Measurements from ENCODE around the gene CABLES1.
"Not testable (repeated sequence)": the region's sequence is repeated elsewhere in the genome, so short reads cannot be mapped to it uniquely, and the experiment has no call there.

The CABLES1 gene

DNA sequence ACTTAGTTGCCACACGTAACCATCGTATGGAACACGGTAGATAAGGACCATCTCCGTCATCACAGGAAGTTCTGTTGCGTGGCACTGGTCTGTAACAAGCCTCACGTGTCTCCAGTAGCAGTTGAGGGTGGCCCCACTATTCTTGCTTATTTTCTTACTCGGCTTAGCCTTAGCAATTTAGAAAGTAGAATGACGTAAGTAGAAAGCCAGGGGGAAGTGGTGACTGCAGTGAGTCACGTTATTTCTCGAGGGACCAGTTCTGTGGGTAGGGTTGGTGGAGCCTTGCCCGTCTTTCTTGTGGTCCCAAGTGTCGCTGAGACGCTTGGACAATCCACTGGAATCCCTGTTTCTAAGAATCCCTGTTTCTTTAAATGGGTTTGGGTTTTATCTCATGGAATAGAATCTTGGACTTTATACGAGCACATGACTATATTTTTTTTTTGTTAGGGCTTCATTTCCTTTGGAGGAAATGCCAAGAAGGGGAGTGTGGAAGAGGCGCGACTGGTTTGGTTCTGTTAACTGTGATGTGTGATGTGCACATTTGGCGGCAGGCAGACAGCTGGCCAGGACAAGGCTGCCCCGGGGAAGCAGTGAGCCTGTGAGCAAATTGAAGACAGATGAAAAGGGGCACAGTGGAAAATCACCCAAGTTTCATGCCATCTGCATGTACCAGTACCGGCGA lies 96.2 kb downstream of the CABLES1 start:
- peak overlapping the region in 19 of 21 experiments; percentile 33 to 85 (median 66) for H3K27ac ChIP-seq
- H3K4me3 ChIP-seq: no peak overlapping the region

DNA sequence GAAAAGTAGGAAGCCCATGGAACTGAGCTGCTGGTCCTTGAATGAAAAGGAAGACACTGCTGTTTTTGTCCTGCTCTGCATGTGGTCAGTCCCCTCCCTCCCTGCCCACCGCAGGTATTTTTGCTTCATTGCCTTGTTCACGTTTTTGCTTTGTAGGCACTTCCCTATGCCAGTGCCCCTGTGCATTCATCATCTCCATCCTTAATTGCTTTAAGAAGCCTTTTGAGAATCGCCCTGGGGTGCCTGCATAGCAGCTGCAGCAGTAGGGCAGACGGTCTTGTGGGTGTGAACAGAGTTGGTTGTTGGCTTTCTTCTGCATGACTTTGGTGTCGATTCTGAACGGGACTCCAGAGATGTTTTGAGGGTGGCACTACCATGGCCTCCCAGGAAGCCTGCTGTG lies 97.0 kb downstream of the CABLES1 start:
- peak overlapping the region in 18 of 21 experiments; percentile 31 to 85 (median 66) for H3K27ac ChIP-seq
- no peak overlapping the region for H3K4me3 ChIP-seq

DNA sequence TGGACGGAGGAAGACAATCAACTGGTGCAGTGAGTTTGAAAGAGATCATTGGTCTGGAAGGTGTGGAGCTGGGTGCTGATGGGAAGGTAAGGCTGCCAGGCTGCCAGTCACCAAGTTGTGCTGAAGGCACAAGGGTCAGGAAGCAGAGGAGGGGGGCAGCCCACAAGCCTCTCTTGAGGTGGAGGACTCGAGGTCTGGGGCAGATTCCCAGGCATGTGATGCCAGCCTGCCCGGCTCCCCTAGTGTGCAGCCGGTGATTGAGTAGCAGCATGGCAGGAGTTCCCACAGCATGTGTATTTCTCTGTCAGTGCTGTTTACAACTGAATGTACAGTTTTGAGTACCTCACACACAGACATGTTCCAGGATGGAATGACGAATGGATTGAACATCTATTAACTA lies 99.3 kb downstream of the CABLES1 start:
- no peak overlapping the region for H3K4me3 ChIP-seq
- no peak overlapping the region for H3K27ac ChIP-seq

DNA sequence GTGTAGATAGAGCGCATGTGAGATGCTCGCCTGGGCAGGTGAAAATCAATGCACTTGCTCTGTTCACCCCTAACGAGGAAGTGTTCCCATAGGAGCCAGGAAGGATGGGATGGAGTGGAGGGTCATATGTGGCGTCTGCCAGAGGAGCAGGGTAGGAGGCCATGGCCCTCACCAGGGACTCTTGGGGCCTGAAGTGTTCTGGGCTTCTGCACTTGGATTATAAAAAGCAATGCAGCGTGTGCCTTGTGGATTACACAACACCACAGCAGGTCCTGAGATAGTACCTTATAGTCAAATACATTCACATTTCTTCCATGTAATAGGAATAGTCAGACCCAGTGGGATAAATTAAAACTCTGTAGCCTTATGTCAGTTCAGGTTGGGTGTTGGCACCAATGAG lies 100.1 kb downstream of the CABLES1 start:
- no peak overlapping the region for H3K27ac ChIP-seq
- no peak overlapping the region for H3K4me3 ChIP-seq

DNA sequence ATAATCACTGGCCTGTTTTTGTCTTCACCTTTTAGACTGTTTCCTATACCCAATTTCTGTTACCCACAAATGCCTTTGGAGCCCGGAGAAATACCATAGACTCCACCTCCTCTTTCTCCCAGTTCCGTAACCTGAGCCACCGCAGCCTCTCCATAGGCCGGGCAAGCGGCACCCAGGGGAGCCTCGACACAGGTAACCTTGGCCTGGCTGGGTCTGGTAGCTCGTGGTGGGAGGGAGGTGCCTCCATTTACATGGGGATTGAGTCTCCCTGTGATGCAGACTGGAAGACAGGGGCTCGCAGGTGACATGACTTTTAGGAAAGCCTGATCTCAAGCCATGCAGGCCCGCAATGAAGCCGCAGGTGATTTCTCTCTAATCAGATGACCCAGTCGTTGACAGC lies 100.6 kb downstream of the CABLES1 start:
- no peak overlapping the region for H3K27ac ChIP-seq
- no peak overlapping the region for H3K4me3 ChIP-seq

DNA sequence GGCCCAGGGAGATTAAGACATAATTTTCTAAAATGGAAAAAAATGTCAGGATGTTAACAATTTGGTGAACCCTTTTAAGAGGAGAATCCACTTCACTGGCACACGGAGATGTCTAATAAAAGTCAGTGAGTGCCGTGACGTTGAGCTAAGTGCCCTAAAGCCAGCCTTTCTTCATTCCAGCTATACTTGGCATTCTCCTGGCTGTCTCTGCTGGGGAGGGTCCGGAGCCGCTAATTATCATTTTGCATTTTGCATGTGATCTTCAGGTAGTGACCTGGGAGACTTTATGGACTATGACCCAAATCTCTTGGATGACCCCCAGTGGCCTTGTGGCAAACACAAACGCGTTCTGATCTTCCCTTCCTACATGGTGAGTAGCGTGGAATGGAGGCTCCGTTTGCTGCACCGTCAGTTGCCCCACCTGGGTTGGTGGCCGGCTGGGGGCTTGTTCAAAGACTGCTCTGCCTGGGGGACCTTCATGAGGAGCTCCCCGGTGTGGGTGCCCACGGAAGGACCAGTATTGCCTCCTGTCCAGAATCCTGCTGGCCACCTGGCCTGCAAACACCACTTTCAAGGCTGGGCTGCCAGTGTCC lies 101.7 kb downstream of the CABLES1 start:
- Histone ChIP-seq H3K27ac (peak overlapping the region in 13 of 21 experiments; percentile 20 to 84 (median 73)), H3K4me3 (peak overlapping the region in 1 of 7 experiments; percentile 19)

DNA sequence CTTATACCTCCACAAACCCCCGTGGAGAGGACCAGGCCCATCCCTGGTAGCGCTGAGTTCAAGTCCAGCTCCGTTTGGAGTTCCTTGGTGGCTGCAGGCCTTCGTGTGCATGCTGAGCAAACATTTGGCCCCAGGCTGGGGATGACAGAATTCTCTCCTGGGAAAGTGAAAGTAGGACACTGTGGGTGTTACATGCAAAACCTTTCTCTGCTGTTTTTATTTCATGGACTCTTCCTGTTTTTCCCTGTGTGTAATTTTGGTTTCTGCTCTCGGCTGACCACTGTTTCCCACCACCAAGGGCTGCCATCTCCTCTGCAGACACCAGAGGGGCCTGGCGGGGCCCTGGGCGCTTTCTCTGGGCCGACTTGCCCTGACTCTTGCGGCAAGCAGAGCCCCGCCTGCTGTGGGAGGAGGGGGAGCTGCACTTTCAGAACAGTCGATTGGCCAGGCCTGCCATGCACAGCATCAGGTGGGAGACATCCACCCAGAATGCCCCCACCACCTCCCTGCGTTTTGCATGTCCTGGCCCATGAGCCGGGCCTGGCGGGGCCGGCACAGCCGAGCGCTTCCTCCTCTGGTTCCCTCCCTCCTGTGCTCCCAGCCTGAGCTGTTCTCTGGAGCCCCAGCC lies 102.4 kb downstream of the CABLES1 start:
- peak overlapping the region in 20 of 21 experiments; percentile 20 to 84 (median 66) for H3K27ac ChIP-seq

DNA sequence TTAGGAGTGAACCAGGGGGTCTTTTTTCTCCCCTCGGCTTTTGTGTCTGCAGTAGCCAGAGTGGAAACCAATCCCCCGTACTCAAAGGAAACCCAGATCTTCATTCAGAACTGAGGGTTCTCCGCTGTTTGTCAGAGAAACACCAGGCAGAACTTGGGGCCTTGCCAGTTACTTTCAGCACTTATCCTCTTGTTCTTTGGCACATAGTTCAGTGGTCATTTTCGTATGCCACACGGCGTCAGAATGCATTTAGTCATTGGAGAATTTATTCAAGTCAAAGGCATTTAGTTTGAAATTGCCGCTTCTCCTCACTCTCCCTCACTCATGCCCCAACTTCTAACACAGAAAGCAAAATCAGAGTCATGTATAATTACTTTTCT lies 102.9 kb downstream of the CABLES1 start:
- Histone ChIP-seq H3K27ac (peak overlapping the region in 18 of 21 experiments; percentile 20 to 84 (median 70)), H3K4me3 (peak overlapping the region in 2 of 7 experiments; percentile 15 to 27)

More for the DNA sequence above, 102.4 kb downstream of the CABLES1 start:
- H3K4me3 ChIP-seq: peak overlapping the region in 3 of 7 experiments; percentile 15 to 27 (median 19)

DNA sequence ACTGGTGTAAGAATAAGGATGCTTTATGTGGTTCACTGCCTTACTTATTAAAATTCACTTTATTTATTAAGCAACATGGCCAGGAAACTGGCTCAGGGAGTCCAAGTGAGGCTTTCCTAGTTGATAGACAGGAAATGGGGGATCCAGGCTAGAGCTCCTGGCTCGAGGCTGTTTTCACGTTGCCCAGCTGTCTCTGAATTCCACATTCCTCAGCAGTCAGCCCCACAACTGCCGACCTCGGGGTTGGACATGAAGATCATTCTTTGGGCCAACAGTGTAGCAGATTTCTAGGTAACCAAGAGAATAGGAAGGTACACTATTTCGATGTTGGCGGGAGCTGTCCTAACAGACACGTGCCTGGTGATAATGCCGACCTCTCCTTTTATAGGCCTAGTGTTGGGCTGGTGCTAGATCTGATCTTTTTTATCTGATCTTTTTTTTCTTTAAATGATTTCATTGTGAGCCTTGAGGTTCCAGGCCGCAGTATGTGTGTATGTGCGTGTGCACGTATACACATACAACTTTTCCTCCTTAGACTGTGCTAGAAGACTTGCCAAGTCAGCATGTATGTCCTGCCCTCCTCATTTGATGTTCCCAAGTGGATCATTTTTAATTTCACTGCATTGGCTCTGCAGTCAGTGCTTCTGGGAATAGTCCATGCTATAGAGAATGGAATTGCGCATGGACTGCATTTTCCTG lies 103.5 kb downstream of the CABLES1 start:
- H3K4me3 ChIP-seq: no peak overlapping the region
- peak overlapping the region in 13 of 21 experiments; percentile 20 to 84 (median 72) for H3K27ac ChIP-seq

DNA sequence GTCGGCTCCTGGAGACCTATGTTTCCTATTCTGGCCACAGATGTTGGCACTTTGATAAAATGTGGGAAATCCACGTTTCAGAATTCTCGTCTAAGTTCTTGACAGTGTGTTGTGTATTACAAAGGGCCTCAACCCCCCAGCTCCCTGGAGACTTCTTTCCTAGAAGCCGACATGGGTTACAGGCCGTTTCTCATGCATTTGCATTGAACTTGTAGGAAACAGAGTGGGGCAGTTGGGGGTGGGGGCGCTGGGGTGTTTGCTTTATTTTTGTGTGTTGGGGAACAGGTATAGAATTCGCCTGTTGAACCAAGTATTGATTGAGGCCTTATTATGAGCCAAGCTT lies 104.0 kb downstream of the CABLES1 start:
- H3K4me3 ChIP-seq: no peak overlapping the region

DNA sequence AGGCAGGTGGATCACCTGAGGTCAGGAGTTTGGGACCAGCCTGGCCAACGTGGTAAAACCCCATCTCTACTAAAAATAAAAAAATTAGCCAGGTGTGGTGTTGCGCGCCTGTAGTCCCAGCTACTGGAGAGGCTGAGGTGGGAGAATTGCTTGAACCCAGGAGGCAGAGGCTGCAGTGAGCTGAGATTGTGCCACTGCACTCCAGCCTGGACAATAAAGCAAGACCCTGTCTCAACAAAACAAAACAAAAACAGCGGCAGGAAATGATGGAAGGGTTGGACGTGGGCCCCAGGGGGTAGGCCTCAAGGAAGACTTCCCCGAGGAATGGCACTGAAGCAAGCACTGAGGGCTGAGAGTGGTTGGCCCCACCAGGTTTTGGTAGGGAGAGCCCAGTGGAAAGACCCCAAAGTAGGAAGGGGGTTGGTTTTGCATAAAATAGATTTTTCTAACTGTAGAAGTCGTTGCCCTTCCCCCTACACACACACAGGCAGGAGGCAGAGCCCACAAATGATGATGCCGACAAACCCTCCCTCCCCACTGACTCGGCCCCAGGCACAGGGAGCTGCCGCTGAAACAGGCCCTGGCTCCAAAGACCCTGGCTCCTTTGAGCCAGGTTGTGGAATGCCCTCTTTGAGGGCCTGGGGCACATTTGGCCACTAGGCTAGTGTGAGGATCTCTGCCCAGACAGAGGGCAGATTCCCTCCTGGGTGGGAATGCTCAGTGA lies 104.8 kb downstream of the CABLES1 start:
- no peak overlapping the region for H3K27ac ChIP-seq
- H3K4me3 ChIP-seq: no peak overlapping the region

More for the DNA sequence above, 104.0 kb downstream of the CABLES1 start:
- no peak overlapping the region for H3K27ac ChIP-seq

DNA sequence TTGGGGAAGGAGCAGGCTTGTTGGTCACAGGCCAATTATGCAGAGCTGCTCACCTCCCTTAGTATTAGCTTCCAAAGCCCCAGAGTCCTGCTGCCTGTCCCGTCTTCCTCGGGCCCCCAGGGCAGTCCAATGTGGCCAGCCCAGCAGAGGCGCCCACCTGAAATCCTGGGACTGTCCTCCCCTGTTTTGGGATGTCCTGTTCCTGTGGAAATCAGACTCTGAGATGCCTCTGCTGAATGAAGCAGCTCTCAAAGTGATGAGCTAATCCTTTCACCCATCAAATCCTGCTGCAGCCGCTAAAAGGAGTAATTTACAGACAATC lies 105.3 kb downstream of the CABLES1 start:
- Histone ChIP-seq H3K27ac (no peak overlapping the region), H3K4me3 (no peak overlapping the region)

DNA sequence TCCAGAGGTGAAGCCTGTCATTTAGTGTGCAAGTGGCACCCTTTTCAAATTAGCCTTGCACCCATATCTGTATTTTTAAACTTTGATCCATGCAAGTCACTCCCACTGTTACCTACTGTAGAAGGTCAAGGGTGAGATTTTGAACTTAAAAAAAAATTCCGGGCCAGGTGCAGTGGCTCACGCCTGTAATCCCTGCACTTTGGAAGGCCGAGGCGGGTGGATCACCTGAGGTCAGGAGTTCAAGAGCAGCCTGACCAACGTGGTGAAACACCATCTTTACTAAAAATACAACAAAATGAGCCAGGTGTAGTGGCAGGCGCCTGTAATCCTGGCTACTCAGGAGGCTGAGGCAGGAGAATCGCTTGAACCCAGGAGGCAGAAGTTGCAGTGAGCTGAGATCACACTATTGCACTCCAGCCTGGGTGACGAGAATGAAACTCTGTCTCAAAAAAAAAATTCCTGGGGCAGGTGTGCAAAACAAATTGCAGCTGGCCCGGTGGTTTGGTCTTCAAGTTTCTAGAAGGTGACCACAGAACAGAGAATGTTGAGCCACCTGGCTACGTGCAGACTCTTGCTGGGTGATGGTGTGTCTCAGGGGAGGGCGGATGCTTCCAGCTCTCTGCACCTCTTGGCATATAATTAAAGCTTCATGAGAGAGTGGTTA lies 106.7 kb downstream of the CABLES1 start:
- H3K4me3 ChIP-seq, H3K27ac ChIP-seq: not testable (repeated sequence)

DNA sequence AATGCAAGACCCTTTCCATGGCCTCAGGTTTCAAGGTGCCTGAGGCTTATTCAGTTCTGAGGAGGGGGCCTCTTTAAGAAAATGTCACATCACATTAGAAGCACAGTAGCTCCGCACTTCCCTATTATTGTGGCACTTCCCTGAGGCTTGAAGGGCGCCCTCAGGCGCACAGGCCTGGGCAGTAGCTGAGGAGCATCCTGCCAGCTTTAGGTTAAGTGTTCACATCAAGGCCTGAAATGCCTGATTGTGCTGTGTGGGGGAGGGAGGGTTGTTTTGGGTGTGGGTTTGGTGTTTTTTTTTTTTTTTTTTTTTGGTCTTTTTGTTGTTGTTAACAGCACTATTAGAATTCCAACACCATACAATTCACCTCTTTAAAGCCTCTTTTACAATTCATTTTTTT lies 107.9 kb downstream of the CABLES1 start:
- H3K27ac ChIP-seq: no peak overlapping the region
- no peak overlapping the region for H3K4me3 ChIP-seq

DNA sequence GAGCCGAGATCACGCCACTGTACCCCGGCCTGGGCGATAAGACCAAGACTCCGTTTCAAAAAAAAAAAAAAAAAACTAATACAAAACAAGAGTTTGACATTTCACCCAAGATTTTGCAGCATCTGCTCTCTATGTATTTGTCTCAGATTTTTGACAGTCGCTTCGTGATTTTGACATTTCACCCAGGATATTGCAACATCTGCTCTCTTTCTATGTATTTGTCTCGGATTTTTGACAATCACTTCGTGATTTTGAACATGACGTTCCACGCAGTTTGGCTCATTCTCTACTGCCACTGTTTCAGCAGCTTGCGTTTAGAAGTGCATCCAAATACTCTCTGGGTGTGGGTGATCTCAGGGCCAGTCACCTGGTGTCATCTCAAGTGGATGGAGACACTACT lies 108.5 kb downstream of the CABLES1 start:
- H3K4me3 ChIP-seq: no peak overlapping the region
- H3K27ac ChIP-seq: no peak overlapping the region

DNA sequence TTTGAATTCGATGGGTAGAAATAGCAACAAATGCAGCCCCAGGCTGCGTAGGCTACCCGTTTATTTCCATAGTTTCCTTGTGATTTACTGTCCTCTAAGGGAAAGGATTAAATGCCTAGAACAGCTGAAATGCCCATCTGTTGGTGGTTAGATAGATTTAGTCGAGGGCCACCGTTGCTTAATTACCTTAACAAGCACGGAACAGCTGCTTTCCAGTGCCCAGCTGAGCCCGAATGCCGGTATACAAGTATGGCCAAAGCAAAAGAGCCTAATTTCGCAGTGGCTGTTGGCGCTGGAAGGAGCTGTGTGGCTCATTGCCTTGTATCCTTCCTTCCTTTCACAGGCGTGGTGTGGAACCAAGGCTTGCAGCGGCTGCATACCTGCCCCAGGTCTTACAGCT lies 109.1 kb downstream of the CABLES1 start:
- H3K27ac ChIP-seq: no peak overlapping the region
- no peak overlapping the region for H3K4me3 ChIP-seq

DNA sequence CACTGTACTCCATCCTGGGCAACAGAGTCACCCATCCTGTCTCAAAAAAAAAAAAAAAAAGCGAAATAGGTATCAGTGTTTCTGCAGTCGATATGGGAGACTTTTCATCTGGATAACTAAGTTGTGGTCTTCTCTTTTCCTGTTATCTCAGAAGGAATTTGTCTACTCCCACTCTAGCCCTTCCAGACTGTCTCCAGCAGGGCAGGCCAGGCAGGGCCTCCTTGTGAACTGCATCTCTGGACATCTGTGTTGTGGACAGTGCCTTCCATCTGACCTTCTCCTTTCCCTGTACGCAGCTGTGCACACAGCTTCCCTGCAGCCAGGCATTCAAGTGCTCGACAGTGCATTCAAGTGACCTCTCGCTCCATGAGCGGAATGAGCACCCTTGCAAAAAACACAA lies 110.2 kb downstream of the CABLES1 start:
- no peak overlapping the region for H3K4me3 ChIP-seq
- H3K27ac ChIP-seq: no peak overlapping the region

DNA sequence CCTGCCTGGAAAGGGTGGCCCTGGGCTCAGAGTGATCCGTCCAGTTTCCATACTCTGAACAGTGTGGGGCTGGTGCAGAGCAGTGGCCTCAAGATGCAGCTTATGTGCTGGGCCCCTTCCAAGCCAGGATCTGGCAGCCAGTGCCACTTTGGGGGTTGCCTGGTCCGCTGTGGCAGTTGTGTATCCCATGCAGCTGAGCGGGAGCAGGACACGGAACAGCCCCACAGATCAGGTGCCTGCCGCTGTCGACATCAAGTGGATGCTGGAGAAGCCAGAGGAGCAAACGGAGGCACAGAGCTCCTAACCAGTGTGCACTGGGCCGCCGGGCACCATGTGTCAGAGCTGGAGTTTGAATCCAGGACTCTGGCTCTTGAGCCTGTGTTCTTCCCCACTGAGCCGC lies 112.0 kb downstream of the CABLES1 start:
- Histone ChIP-seq H3K27ac (no peak overlapping the region), H3K4me3 (no peak overlapping the region)

DNA sequence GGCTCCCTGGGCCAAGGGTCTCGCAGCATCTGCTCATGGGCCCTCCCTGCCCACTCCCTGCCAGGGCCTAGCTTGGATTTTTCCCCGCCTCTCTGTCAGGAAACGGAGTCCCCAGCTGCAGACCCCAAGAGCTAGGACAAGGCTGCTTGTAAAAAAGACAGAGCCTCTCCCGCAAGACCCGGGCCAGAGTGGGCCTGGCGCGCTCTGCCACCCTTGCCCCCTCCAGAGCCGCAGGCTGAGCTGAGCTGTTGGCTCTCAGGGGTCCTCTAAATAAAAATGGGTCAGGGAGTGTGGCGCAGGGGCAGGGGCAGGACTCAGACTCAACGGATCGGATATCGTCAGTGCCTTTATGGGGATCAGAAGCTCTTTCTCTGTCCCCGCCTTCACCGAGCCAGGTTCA lies 112.6 kb downstream of the CABLES1 start:
- H3K27ac ChIP-seq: no peak overlapping the region
- H3K4me3 ChIP-seq: no peak overlapping the region

DNA sequence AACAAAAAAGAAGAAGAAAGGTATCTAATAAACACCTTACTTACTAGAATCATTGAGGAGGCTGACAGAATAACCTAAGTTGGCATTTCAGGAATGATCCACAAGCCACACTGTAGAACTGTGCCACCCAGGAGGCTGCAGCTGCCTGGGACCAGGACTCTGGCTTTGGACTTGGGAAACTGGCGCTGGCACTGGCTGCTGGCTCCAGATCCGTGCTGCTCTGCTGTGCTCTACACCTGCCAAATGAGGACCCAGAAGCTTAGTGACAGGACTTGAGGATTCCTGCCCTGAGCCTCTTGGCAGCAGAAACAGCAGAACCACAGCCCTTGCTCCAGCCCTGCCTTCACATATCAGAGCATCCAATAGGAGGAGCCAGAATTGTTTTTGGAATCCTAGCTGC lies 113.5 kb downstream of the CABLES1 start:
- Histone ChIP-seq H3K4me3 (no peak overlapping the region), H3K27ac (peak overlapping the region in 3 of 21 experiments; percentile 1 to 20 (median 1))
